GM23248 (cell line): ENCODE results near the gene GABPB2. TPM values are rescaled to one million over a fixed set of nuclear protein-coding genes. Genes with fewer than 3 reads are reported as not detected.

Experiments used
- DNase-seq: peaks from one replicate; pipeline ENCODE4 v3.0.0-alpha.2; 2015
- H2AFZ ChIP-seq: fragments of 200-600 bp; sonication (generic); 2 replicates; pipeline ENCODE4 v1.6.1; 2016; ENCODE audit warnings: antibody characterized with exemption
- H3F3A ChIP-seq: fragments of 200-600 bp; sonication (generic); 2 replicates; pipeline ENCODE4 v1.6.1; 2016; ENCODE audit warnings: mild to moderate bottlenecking, antibody characterized with exemption, mixed run types; ENCODE audit not compliant: insufficient read depth
- H3K27ac ChIP-seq: fragments of 200-600 bp; sonication (generic); 2 replicates; pipeline ENCODE4 v1.5.1; 2016; ENCODE audit warnings: mild to moderate bottlenecking
- H3K27me3 ChIP-seq: fragments of 200-600 bp; sonication (generic); replicated peaks from 2 replicates; pipeline ENCODE4 v1.6.1; 2016; ENCODE audit warnings: mild to moderate bottlenecking; ENCODE audit not compliant: insufficient read depth
- H3K36me3 ChIP-seq: fragments of 200-600 bp; sonication (generic); 2 replicates; pipeline ENCODE4 v1.6.1; 2016; ENCODE audit warnings: low read depth, mild to moderate bottlenecking
- H3K4me1 ChIP-seq: fragments of 200-600 bp; sonication (generic); 2 replicates; pipeline ENCODE4 v1.6.1; 2016; ENCODE audit warnings: mild to moderate bottlenecking; ENCODE audit not compliant: insufficient read depth
- H3K4me2 ChIP-seq: fragments of 200-600 bp; sonication (generic); one replicate; pipeline ENCODE4 v1.6.1; 2016; ENCODE audit warnings: mild to moderate bottlenecking; ENCODE audit not compliant: unreplicated experiment
- H3K4me3 ChIP-seq: fragments of 200-600 bp; sonication (generic); 2 replicates; pipeline ENCODE4 v1.5.1; 2016; ENCODE audit warnings: mild to moderate bottlenecking
- H3K79me2 ChIP-seq: fragments of 200-600 bp; sonication (generic); 2 replicates; pipeline ENCODE4 v1.6.1; 2016; ENCODE audit warnings: mild to moderate bottlenecking; ENCODE audit not compliant: insufficient read depth
- H3K9ac ChIP-seq: fragments of 200-600 bp; sonication (generic); 2 replicates; pipeline ENCODE4 v1.6.1; 2016; ENCODE audit warnings: mild to moderate bottlenecking
- H3K9me2 ChIP-seq: fragments of 200-600 bp; sonication (generic); 2 replicates; pipeline ENCODE4 v1.6.1; 2016; ENCODE audit warnings: mixed run types, mild to moderate bottlenecking, moderate library complexity; ENCODE audit not compliant: insufficient read depth
- H3K9me3 ChIP-seq: fragments of 200-600 bp; sonication (generic); one replicate; pipeline ENCODE4 v1.6.1; 2017; ENCODE audit warnings: low read depth
- H4K20me1 ChIP-seq: fragments of 200-600 bp; sonication (generic); 2 replicates; pipeline ENCODE4 v1.6.0; 2016; ENCODE audit not compliant: insufficient read depth
- EZH2 ChIP-seq: fragments of 200-600 bp; sonication (generic); IDR thresholded peaks from 2 replicates; pipeline ENCODE4 v1.6.1; 2018; ENCODE audit warnings: antibody characterized with exemption, mild to moderate bottlenecking; ENCODE audit not compliant: insufficient read depth, poor library complexity, severe bottlenecking
- EZH2phosphoT487 ChIP-seq: fragments of 200-600 bp; sonication (generic); IDR thresholded peaks from 2 replicates; pipeline ENCODE4 v1.6.1; 2018; ENCODE audit warnings: antibody characterized with exemption, moderate library complexity, mild to moderate bottlenecking, low read depth; ENCODE audit not compliant: insufficient read depth
- WGBS, 2 experiments: methylation state at CpG; one replicate each; pipeline ENCODE4 v1.1.6; 2015 to 2017; ENCODE audit warnings: low lambda C conversion rate in 2 of 2, low coverage in 1 of 2; ENCODE audit errors: missing lambda C conversion rate in 2 of 2; 5-methylcytosine and 5-hydroxymethylcytosine counted together
- in situ Hi-C: fragments of 300-500 bp; cut with MboI; formaldehyde crosslinking; loops from 2 replicates; pipeline ENCODE4 v1.15.0; 2020
- polyA plus RNA-seq: library from polyadenylated mRNA; unstranded; fragments of >200 nt; fragmentation: Nextera tagmentation; extraction: Ambion mirVana; gene quantifications from 2 replicates; pipeline ENCODE4 v1.2.1, GENCODE V29; 2016
- total RNA-seq: library from RNA; depleted of rRNA; stranded (reverse); fragments of >200 nt; shearing (Covaris generic); gene quantifications from 2 replicates; pipeline ENCODE4 v1.2.3, GENCODE V29; 2014

The GABPB2 gene
- total and polyA plus RNA-seq, 2 experiments from 2014 or later, result 7.4 to 14.7 TPM

GRCh38 chr1:151043163-151043562, 27.4 kb upstream of the GABPB2 start:
- Histone ChIP-seq H2AFZ (no peak overlapping the region), H3K9me3 (no peaks in the 10 kb centered on the region), H3K9me2 (no peaks in the 10 kb centered on the region), H3K4me1 (0 out of 2 replicates have a peak, but pooled peaks cover 3% of the 10 kb centered on the region), H3K27ac (no peak overlapping the region), H3K9ac (no peak overlapping the region), H3K4me3 (no peak overlapping the region), H4K20me1 (no peaks in the 10 kb centered on the region), H3K36me3 (no peaks in the 10 kb centered on the region), H3K4me2 (no peak overlapping the region), H3K79me2 (no peaks in the 10 kb centered on the region), H3F3A (peaks cover 8% of the 10 kb centered on the region; the same call in 1 of the 2 replicates), H3K27me3 (no peaks in the 10 kb centered on the region)
- WGBS, 2 experiments, result 87 to 100% methylated on average over 1 of the region's 1 CpG
- DNase-seq, result no peak
- TF ChIP-seq EZH2, result no peak
- no peak for TF ChIP-seq EZH2phosphoT487
- in situ Hi-C loops, result no loop called here

GRCh38 chr1:151047591-151047924, 23.0 kb upstream of the GABPB2 start, which contains the start of gene C1orf56:
TSS of gene C1orf56 (plus strand) at chr1:151047751. CDS start at chr1:151047848, 97 bp downstream.
- H3K9ac ChIP-seq, result peak within 1 kb of the TSS; percentile 84
- H3K9me2 ChIP-seq, result no peaks in the 10 kb centered on the region
- 0 out of 2 replicates have a peak, but pooled peaks cover 13% of the 10 kb centered on the region for H3K4me1 ChIP-seq
- in situ Hi-C loops, result no loop called here
- TF ChIP-seq EZH2phosphoT487, result no peak
- TF ChIP-seq EZH2, result no peak
- peaks cover 19% of the 10 kb centered on the region for H3K36me3 ChIP-seq
- no peaks in the 10 kb centered on the region for H3K9me3 ChIP-seq
- 1 to 2% methylated on average over 29 of the region's 29 CpGs for WGBS, 2 experiments
- H3K79me2 ChIP-seq, result no peaks in the 10 kb centered on the region
- no peaks in the 10 kb centered on the region for H3K27me3 ChIP-seq
- peak within 1 kb of the TSS; percentile 77 for H3K4me3 ChIP-seq
- peak within 1 kb of the TSS; percentile 83 for H3K4me2 ChIP-seq
- no peaks in the 10 kb centered on the region for H4K20me1 ChIP-seq
- peak within 1 kb of the TSS; percentile 71 for H3K27ac ChIP-seq
- H3F3A ChIP-seq, result peaks cover 46% of the 10 kb centered on the region
- peak; percentile 82 for DNase-seq
- H2AFZ ChIP-seq, result peak within 1 kb of the TSS; percentile 89

- Histone ChIP-seq H3F3A (peaks cover 51% of the 10 kb centered on the region), H3K27ac (peak overlapping the region; percentile 71), H3K4me1 (0 out of 2 replicates have a peak, but pooled peaks cover 13% of the 10 kb centered on the region), H3K9ac (peak overlapping the region; percentile 84), H3K4me3 (peak overlapping the region; percentile 77), H2AFZ (peak overlapping the region; percentile 89), H4K20me1 (no peaks in the 10 kb centered on the region), H3K36me3 (peaks cover 25% of the 10 kb centered on the region), H3K9me2 (no peaks in the 10 kb centered on the region), H3K4me2 (peak overlapping the region; percentile 83), H3K27me3 (no peaks in the 10 kb centered on the region), H3K9me3 (no peaks in the 10 kb centered on the region), H3K79me2 (no peaks in the 10 kb centered on the region)
- in situ Hi-C loops, result no loop called here
- WGBS, 2 experiments, result 3 to 5% methylated on average over 47 to 48 of the region's 48 CpGs
- peak; percentile 86 for DNase-seq
- TF ChIP-seq EZH2phosphoT487, result no peak
- TF ChIP-seq EZH2, result no peak
Measured at GRCh38 chr1:151047925-151048644, 22.5 kb upstream of the GABPB2 start.

DNA sequence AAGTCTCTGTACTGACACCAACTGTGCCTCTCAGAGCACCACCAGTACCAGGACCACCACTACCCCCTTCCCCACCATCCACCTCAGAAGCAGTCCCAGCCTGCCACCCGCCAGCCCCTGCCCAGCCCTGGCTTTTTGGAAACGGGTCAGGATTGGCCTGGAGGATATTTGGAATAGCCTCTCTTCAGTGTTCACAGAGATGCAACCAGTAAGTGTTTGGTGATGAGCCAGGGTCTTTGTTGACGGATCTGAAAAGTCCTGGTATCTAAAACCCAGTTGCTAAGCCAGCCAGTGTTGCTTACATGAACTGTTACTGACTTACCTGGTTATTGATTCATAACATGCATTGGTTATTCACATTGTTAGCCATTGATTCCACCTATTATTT, 21.9 kb upstream of the GABPB2 start:
- TF ChIP-seq EZH2 (no peak), EZH2phosphoT487 (no peak)
- Histone ChIP-seq H3K27ac (peak overlapping the region; percentile 71), H2AFZ (peak overlapping the region; percentile 89; the same call in 1 of the 2 replicates), H3F3A (peaks cover 56% of the 10 kb centered on the region), H3K36me3 (peaks cover 30% of the 10 kb centered on the region), H3K4me2 (peak overlapping the region; percentile 83), H3K4me3 (peak overlapping the region; percentile 77), H4K20me1 (no peaks in the 10 kb centered on the region), H3K9ac (peak overlapping the region; percentile 84), H3K9me2 (no peaks in the 10 kb centered on the region), H3K27me3 (no peaks in the 10 kb centered on the region), H3K9me3 (no peaks in the 10 kb centered on the region), H3K79me2 (peaks cover 4% of the 10 kb centered on the region), H3K4me1 (0 out of 2 replicates have a peak, but pooled peaks cover 13% of the 10 kb centered on the region)
- no peak for DNase-seq
- WGBS, 2 experiments, result 2% methylated on average over 3 of the region's 3 CpGs
- in situ Hi-C loops, result no loop called here
